ENCODE data around the gene UTP25.
"Not testable (repeated sequence)": the region's sequence is repeated elsewhere in the genome, so short reads cannot be mapped to it uniquely, and the experiment has no call there.

The UTP25 gene

DNA sequence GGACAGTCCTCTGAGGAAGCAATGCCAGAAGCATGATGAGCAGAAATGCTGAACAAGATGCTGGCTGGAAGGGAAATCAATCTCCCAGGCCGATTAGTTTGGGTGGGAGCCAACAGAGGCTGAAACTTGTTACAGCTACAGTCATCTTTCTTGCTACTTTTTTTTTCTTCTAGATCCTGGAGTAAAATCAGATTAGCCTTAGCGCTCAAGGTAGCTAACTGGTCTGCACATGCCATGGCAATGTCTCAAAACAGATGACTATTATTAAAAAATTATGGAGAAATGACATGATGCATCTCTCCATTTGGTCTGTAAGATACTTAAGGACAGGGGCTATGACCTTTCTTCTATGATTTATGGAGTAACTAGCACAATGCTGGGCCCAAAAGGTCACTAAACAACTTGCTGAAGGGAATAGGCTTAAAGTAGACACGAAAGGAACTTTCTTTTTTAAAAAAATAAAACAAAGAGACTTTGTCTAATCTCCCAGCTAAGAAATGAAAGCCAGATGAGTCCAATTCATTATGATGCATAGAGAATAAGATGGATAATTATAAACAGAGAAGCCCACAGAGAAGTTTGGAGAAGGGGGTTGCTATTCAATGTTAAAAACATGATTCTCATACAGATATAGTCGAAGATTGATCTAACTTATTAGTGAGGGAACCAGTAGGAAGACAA, 42.5 kb downstream of the UTP25 start:
- intact Hi-C loops (cut with DNase I): no loop called here
- DNase-seq: no peak

DNA sequence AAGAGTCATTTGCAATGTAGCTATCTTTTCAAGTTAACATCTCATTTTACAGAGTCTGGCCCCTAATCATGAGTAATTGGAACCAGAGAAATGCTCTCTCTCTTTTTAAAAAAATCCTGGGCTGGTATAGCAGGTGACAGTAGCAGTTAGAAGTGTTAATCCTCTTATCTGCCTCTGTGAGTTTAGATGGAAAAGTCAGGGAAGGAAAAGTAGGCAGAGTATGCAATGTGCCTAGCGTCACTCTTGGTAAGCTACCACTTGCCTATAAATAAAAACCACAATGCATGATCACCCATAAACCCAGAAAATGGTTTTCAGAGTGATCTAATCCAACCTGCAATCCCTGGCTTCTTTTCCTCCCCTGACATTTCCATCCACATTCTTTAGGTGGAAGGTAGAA, 43.2 kb downstream of the UTP25 start:
- DNase-seq: no peak
- intact Hi-C loops (cut with DNase I): no loop called here

DNA sequence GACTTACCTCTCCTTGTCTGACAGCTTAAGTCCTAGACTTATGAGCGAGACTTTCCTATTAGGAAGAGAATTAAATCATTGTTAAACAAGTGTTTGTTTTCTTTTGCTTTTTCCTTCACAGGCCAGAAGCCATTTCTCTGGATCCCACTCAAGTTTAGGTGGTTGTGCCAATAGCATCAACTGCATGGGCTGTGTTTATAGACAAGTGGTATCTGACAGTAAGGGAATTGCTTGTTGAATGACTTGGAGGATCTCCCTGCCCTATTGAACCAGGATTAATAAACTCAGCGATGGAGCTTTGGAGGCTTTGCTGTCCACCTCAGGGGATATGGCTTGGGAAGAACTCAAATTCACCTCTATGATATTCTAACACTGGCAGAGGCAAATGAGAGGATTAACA, 43.7 kb downstream of the UTP25 start:
- intact Hi-C loops (cut with DNase I): no loop called here
- no peak for DNase-seq

DNA sequence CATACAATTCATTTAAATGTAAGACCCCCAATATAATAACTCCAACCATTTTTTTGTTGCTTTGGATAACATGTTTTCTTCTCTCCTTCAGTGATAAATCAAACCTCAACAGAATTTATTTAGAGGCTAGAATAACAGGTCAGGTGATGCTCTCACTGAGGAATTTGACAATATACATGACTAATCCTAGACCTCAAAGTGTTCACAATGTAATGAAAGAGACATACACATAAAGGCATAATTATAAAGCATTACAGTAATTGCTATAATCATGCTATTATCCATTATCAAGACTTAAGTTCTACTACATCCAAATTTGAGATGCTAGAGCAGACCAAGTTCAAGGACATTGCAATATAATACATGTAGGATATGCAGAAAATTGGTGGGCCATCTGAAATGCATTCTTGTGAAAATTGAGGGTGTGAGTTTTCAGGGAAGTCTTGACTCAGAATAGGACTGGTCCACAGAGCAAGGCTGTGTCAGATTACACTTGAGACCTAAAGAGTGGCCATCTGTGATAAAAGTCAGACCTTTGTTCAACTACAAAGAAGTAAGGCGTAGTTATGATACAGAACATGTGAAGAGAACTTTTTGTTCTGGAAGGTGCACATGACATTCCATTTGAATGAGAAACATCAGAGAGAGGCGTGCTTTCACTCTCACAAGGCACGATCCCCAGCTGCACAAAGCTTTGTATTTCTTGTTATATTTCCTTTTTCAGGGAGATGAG, 45.5 kb downstream of the UTP25 start:
- intact Hi-C loops (cut with DNase I): no loop called here
- no peak for DNase-seq

DNA sequence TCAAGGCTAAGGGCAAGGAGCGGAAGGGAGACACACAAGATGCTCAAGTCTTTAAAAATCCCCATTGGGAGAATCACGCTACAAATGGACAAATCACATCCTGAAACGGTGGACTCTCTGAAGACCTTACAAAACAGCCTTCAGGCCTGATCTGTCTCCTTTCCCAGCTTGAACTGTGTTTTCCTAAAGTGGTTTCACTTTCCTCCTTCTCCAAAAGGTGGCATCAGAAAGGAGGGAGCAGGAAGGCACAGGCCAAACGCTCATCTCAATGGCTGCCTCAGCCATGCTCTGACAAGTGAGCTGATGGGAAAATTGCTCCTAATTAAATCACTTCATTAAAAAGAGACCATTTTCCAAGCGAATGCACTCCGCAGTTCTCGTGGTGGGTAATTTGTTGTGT, 47.7 kb downstream of the UTP25 start:
- intact Hi-C loops (cut with DNase I): no loop called here
- DNase-seq: peak in 1 of 10 donors; percentile 38

DNA sequence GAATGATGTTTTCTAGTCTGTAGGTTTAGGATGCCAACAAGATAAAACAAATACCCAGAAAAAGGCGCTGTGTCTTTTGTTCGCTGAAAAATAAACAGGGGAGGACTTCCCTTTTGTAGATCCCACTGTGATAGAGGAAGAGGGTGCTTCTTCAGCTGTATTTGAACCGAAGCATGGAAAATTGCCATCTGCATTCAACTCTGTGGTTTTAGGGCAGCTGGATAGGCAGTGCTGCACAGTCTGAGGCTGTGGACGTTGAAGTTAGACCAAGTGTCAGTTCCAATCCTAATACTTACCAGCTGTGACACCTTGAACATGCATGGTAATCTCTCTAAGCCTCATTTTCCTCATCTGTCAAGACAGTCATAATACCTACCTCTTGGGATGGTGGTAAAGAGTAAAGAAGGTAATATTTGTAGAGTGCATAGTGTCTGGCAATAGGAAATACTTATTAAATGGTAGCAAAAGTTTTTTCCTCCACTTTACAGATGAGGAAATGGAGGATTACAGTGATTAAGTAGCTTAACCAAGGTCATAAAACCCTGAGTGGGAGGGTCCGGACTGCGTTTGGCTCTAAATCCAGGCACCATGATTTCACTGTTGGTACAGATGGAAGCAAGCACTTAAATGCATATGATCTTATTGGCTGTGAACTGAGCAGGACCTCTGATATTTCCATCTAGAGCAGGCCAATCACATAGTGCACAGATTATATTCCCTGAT, 48.5 kb downstream of the UTP25 start:
- DNase-seq: no peak
- intact Hi-C loops (cut with DNase I): no loop called here

DNA sequence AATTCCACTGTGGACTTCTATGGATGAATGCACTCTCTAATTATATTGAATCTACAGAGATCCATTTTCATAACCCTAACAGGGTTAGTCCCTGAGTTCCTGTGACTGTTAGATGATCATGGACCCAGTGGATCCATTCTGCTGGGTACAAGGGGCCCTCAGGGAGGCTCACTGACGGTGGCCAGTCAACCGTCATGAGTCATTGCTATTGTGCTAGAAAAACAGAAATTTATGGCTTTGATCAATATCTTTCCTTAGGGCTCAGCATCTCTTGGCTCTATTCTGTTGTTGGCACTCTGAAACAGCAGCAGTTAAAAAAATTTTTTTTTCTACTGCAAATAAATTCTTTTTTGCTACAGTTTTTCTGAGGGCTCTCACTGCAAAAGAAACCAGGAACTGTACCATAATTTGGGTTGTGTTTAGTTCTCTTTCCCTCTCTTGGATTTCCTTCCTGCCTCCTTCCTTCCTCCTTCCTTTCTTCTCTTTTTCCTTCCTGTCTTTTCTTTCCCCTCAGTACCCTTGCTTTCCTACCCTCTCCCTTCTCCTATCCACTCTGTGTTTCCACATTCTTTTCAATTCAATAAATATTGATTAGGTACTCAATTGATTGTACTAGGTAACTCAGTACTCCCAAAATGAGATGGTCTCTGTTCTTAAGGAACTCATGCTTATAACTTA, 49.5 kb downstream of the UTP25 start:
- DNase-seq: no peak
- intact Hi-C loops (cut with DNase I): no loop called here

DNA sequence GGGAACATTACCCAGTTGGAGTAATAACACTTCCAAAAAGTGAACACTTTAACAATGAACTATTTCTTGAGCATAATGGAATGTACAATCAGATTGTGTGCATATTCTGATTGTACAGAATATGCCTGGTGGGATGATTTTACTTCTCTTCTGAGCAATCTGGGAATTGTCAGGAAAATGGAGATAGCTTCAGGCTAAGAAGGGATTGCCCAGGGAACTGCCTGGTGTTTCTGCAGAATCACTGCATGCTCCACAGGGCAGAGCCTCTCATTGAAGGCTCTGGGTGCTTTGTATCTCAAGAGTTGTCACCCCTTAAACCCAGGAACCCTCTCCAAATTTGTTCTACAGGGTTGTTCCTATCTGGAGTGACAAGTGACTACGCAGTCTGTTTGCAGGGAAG, 51.2 kb downstream of the UTP25 start:
- DNase-seq: no peak
- intact Hi-C loops (cut with DNase I): no loop called here

DNA sequence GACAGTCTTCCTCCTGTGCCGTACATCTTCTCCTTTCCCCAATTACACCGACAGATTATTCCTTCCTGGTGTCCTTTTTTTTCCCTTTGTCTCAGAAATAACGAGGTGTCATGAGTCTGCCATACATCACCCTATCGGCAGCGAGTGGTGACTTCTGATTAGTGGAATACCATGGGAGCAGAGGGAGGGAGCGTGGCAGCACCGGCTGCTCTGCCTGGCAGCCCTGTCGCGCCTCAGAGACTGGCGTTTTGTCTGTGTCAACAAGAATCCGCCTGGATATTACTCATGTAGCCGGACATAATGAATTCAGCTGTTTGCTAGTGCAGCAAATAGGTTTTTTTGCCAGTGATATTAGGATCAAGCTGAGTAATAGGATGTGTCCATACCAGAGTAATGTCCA, 51.8 kb downstream of the UTP25 start:
- intact Hi-C loops (cut with DNase I): no loop called here
- peak in 9 of 10 donors; percentile 46 to 97 (median 70) for DNase-seq

DNA sequence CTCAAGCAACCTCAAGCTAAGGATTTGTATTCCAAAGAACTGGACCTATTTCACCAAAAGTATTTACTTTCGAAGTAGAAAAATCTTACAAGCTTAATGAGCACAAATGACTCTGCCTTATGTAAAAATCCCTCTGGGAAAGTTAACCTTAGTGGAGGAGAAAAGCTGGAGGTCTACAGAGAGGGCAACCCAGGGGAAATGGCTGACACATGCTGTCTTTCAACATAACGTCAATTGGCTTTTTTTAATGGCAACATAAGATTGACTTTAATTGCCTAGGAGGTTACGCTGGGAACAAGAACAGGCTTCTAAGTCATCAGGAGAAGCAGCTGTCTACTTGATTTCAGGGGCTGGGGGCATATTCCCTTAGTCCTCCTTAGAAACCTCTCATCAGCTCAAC, 52.3 kb downstream of the UTP25 start:
- intact Hi-C loops (cut with DNase I): no loop called here
- DNase-seq: no peak

DNA sequence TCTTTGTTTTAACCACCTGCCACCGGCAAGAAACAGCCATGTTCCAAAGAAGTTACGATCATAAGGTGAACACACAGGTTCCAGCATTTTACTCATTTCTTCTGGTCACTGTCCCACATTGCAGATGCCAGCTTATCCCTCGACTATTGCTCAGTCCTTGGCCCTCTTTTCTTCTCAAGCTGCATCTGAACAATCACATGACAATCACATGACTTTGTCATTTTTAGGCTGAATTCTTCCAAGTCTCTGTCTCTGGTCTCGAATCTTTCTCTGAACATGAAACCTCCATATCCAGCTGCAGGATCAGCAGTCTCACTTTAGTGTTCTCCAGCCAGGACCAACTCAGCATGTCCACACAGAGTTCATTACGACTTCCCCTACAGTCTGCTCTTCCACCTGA, 53.8 kb downstream of the UTP25 start:
- no peak for DNase-seq
- intact Hi-C loops (cut with DNase I): no loop called here

DNA sequence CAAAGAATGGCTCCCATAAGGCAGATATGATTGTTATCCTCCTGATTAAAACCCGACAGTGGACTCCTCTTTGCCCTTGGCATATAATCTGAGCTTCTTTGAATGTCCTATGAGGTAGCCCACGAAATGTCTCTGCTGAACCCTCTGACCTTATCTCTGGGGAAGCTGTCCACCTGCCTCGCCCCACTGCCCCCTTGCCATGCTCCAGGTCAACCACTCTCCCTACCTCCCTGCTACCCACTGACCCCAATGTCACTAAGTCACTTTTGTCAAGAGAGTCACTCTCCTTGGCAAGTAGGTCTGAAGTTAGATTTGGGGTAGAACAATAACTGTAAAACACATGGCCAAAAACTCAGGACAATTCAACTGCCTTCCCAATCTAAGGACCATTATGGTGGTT, 54.5 kb downstream of the UTP25 start:
- intact Hi-C loops (cut with DNase I): no loop called here

DNA sequence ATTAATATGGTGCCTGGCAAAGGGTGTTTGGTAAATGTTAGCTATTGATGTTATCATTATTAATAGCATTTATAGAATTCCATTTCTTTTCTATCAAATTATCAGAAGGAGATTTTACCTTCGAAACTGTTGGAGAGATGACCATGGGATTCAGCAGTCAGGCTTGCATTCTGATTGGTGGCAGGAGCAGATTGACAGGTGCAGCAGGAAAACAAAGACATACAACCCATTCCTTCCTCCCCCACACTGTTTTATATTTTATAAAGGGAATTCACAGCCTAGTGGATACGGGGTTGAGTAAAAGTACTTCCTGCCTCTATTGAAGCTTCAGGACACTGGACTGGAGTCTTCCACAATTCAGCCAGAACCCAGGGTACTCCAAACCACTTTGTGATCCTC, 55.2 kb downstream of the UTP25 start:
- no peak for DNase-seq

More for the DNA sequence above, 54.5 kb downstream of the UTP25 start:
- no peak for DNase-seq

DNA sequence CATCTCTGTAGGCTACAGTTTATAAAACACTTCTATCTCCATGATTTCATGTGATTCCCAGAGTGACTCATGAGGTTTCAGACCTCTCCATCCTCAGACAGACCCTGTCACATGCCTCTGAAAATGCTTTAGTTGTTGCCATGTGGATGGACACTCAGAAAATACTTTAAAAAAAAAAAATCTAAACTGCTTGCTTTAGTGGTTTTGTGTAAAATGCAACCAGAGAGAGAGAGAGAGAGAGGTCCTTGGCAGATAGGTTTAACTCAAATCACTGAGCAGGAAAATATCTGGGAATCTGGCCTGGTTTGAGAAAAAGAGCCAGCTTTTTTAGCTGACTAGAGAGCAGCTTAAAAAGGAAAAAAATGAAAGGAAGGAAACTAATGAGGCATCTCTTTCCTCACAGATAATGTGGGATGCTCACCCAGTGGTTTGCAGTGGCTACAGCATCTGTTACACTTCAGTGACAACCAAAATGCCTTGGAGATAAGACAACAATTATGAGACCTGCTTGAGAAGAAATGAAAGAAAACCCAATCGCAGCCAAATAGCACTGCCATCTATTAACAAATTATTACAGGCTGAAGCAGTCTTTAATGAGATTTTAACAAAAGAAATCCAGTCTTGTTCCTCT, 55.7 kb downstream of the UTP25 start:
- intact Hi-C loops (cut with DNase I): no loop called here
- no peak for DNase-seq

More for the DNA sequence above, 55.2 kb downstream of the UTP25 start:
- intact Hi-C loops (cut with DNase I): no loop called here

DNA sequence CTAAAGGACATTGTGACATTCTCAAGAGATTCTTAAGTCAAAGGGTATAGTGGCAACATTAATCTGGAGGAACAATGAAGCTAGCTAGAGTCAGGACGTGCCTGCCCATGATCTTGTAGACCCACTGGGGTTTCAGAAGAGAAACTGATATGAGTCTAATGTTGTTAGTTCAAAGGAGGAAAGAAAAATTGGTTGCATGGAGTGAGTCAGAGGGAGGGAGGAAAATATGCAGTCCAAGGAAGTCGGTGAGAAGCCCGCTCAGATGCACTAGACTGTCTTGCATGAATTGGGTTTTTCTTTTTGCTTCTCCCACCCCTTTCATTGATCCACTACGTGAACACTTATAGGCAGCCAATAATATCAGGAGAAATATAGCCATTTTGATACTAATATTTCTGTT, 56.5 kb downstream of the UTP25 start:
- DNase-seq: no peak
- intact Hi-C loops (cut with DNase I): no loop called here

DNA sequence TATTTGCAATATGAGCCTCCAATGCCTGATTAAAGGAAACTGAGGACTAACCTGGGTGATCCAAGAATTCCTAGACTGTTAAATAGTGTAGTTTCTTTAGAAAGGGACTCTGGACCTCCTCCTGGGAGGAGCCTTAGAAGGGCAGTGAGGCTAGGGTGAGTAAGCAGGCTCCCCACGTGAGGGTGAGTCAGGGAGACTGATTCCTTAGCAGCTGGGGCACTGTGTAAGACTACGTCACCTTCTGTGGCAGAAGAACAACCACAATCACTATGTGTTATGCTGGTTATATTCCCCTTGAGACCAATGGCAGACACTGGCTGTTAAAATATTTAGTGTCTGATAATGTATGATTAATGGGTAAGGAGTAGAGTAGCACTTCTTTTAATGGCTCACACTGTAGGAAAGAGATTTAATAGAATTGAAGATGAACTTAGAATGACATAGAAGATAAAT, 56.9 kb downstream of the UTP25 start:
- intact Hi-C loops (cut with DNase I): no loop called here
- peak in 2 of 10 donors; percentile 34 to 60 for DNase-seq

DNA sequence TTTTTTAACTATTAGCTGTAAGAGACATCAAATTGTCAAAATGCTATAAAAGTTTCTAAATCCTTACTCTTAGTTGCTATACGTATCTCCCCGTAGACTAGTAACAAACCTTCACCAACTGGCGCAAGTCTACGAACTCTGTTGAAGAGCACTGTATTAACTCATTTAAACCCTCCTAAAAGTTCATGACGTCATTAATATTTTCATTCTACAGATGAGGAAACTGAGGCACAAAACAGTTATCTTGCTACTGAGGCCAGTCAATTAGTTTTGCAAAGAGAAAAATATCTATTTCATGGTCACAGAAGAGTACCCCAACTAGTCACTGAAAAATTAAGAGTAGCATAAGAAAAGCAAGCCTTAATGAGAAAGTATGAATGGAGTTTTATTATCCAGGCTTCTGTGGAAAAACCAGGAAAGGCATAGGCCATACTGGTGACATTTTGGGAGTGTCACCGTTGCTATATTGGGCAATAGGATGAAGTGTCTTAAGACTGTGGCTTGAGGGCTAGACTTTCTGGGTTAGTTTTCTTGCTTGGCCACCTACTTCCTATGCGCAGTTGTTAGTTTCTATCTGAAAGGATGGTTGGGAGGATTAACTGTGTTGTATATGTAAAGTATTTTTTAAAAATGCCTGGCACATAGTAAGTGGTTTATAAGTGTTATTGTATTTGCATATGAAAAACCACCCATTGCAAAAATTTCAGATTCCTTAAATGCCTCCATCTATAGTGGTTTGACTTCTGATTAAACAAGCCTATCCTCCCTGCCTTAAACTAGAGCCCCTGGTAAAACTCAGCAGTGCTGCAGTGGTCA, 57.8 kb downstream of the UTP25 start:
- intact Hi-C loops (cut with DNase I): no loop called here
- no peak for DNase-seq

DNA sequence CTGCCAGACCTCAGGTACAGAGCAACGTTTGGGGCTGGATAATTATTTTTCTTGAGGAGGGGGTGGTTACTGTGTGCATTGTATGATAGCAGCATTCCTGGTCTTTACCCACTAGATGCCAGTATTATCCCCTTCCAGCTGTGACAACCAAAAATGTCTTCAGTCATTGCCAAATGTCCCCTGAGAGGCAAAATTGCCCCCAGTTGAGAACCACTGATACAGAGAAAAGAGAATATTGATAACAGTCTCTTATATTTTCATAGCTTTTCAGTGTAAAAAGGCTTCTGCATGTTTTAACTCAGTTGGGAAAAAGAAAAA, 58.4 kb downstream of the UTP25 start:
- DNase-seq: no peak
- intact Hi-C loops (cut with DNase I): no loop called here

DNA sequence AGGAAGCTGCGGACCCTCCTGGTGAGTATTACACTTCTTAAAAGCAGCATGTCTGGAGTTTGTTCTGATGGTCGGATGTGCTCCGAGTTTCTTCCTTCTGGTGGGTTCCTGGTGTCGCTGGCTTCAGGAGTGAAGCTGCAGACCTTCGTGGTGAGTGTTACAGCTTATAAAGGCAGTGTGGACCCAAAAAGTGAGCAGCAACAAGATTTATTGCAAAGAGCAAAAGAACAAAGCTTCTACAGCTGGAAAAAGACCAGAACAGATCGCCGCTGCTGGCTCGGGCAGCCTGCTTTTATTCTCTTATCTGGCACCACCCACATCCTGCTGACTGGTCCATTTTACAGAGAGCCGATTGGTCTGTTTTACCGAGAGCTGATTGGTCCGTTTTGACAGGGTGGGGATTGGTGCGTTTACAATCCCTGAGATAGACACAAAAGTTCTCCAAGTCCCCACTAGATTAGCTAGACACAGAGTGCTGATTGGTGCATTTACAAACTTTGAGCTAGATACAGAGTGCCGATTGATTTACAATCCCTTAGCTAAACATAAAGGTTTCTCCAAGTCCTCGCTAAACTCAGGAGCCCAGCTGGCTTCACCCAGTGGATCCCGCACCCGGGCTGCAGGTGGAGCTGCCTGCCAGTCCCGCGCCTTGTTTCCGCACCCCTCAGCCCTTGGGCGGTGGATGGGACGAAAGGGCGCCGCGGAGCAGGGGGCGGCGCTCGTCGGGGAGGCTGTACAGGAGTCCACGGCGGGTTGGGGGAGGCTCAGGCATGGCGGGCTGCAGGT, 60.7 kb downstream of the UTP25 start:
- DNase-seq; intact Hi-C loops (cut with DNase I): not testable (repeated sequence)
